Small intestine (tissue), 7 donors: ENCODE data around the gene KLHL29. TPM values are rescaled to one million over a fixed set of nuclear protein-coding genes. Genes with fewer than 3 reads are reported as not detected.
A peak's percentile ranks its signal among the peaks of the same experiment; 100 is the strongest.

Experiments used
- DNase-seq, 2 donors: peaks; one replicate each; pipeline versions ENCODE4 v3.0.0 to v3.0.0-alpha.2; 2013
- FAIRE-seq: peaks from 2 replicates; lab custom pipeline; 2012; peaks lifted over from hg19 to GRCh38; lab: Jason Lieb, UNC
- H3K27ac ChIP-seq, 3 donors: one replicate each; pipeline ENCODE4 v1.5.1; 2013; ENCODE audit warnings: low read length in 2 of 3, mild to moderate bottlenecking in 2 of 3, control low read depth in 1 of 3, inconsistent platforms in 1 of 3, low read depth in 1 of 3, moderate library complexity in 1 of 3
- H3K27me3 ChIP-seq, 3 donors: one replicate each; pipeline ENCODE4 v1.6.1; 2013; ENCODE audit warnings: low read length in 3 of 3, inconsistent platforms in 1 of 3; ENCODE audit not compliant: control insufficient read depth in 3 of 3, insufficient read depth in 3 of 3
- H3K36me3 ChIP-seq, 3 donors: one replicate each; pipeline ENCODE4 v1.6.1; 2013; ENCODE audit warnings: low read length in 3 of 3, inconsistent platforms in 1 of 3, low read depth in 1 of 3, mild to moderate bottlenecking in 1 of 3, moderate library complexity in 1 of 3; ENCODE audit not compliant: control insufficient read depth in 3 of 3, insufficient read depth in 2 of 3
- H3K4me1 ChIP-seq, 3 donors: one replicate each; pipeline ENCODE4 v1.6.1; 2013; ENCODE audit warnings: low read length in 2 of 3, inconsistent platforms in 1 of 3, low read depth in 1 of 3, mild to moderate bottlenecking in 1 of 3, moderate library complexity in 1 of 3; ENCODE audit not compliant: control insufficient read depth in 3 of 3, insufficient read depth in 2 of 3
- H3K4me3 ChIP-seq, 3 donors: one replicate each; pipeline ENCODE4 v1.5.1; 2013; ENCODE audit warnings: low read length in 3 of 3, control low read depth in 1 of 3, inconsistent platforms in 1 of 3, low read depth in 1 of 3, mild to moderate bottlenecking in 1 of 3, moderate library complexity in 1 of 3
- H3K9me3 ChIP-seq, 2 donors: one replicate each; pipeline ENCODE4 v1.6.1; 2013; ENCODE audit warnings: low read depth in 1 of 2, low read length in 1 of 2; ENCODE audit not compliant: control insufficient read depth in 2 of 2, insufficient read depth in 1 of 2
- WGBS, 3 donors: extraction: QIAGEN DNeasy Blood & Tissue Kit; methylation state at CpG; one replicate each; pipeline ENCODE4 v1.1.7; 2013; 5-methylcytosine and 5-hydroxymethylcytosine counted together
- polyA plus RNA-seq, 4 donors: library from polyadenylated mRNA; stranded (reverse) in 3 of 4; unstranded in 1 of 4; fragments of 200-250 nt in 3 of 4; fragments of 120-200 nt in 1 of 4; gene quantifications; one replicate each; pipeline versions ENCODE4 v1.2.1 to v1.2.3, GENCODE V29; 2013
- donor health status: healthy with polysubstance abuse.
- donor health status: control.
- donor health status: control.
- donor health status: Bipolar disorder and iron deficiency.
- donor health status: healthy.

The KLHL29 gene
- polyA plus RNA-seq, 4 donors, result 0.22 to 2.7 (median 1.4) TPM

DNA sequence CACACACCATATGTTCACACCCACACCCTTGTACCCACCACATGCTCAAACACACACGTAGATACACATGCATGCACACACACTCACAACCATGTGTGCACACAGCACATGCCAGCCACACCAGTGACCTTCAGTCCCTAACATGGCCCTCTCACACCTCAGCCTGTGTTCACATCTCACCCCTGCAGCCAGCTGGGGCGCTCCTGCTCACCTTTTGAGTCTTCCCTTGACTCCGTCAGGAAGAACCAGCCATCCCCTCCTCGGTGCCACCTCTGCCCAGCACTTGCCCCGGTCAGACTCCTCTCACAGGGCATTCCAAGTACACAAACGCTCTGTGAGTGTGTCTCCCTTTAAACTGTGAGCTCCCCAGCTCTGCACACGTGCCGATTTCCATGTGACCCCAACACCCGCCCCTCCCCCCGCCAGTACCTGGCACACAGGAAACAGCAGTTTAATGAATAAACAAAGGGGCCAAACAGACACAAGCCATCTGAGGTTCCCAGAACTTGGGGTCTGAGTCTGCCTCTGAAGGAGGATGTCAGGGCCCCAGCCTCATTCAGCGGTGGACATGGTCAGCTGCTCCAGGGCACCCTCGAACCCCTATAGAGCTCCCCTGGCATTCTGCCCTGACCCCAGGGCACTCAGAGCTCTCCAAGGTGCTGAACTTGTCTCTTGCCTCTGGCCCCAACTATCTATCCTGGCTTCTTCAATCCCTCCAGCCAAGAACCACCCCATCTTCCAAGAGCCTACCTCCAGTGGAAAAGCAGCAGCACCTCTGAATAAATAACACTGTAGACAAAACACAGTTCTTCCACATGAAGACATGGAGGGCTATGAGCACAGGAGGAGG, 289.1 kb downstream of the KLHL29 start:
- peaks cover 0 to 3% (median 0%) of the 10 kb centered on the region in 3 donors for H3K36me3 ChIP-seq
- H3K27ac ChIP-seq, result no peak overlapping the region
- H3K4me1 ChIP-seq, result no peaks in the 10 kb centered on the region
- FAIRE-seq (no peak), DNase-seq (peak in 1 of 2 donors; percentile 35)
- H3K27me3 ChIP-seq, result no peaks in the 10 kb centered on the region
- no peak overlapping the region for H3K4me3 ChIP-seq
- H3K9me3 ChIP-seq, result peaks cover 0 to 9% of the 10 kb centered on the region in 2 donors
- WGBS, 3 donors, result 48 to 59% (median 57%) methylated on average over 11 to 12 of the region's 12 CpGs

DNA sequence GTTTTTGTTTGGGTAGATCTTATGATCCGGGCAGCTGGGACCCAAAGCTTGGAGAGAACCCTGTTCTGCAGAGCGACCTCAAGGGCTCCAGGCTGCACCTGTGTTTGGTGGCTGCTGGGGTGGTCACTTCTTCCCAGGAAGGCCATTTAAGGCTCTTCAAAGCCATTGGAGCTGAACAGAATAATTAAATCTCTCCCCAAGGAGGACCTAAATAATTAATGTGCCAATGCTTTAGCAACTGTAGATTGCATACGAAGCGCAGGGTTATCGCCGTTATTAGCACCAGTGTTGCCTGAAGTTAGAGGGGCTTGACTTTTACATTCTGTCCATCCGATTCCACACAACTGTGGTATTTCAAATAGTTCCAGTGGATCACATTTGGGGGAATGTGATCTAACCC, 290.5 kb downstream of the KLHL29 start:
- FAIRE-seq, result no peak
- H3K36me3 ChIP-seq, result peaks cover 0 to 3% (median 0%) of the 10 kb centered on the region in 3 donors
- 93 to 97% (median 93%) methylated on average over 7 of the region's 7 CpGs for WGBS, 3 donors
- no peaks in the 10 kb centered on the region for H3K4me1 ChIP-seq
- DNase-seq, result no peak
- no peaks in the 10 kb centered on the region for H3K27me3 ChIP-seq
- peaks cover 0 to 12% of the 10 kb centered on the region in 2 donors for H3K9me3 ChIP-seq
- H3K4me3 ChIP-seq, result no peak overlapping the region
- no peak overlapping the region for H3K27ac ChIP-seq

- H3K9me3 ChIP-seq, result peaks cover 0 to 12% of the 10 kb centered on the region in 2 donors
- 64 to 71% (median 68%) methylated on average over 2 of the region's 2 CpGs for WGBS, 3 donors
- H3K4me1 ChIP-seq, result no peaks in the 10 kb centered on the region
- no peak overlapping the region for H3K4me3 ChIP-seq
- no peaks in the 10 kb centered on the region for H3K27me3 ChIP-seq
- H3K27ac ChIP-seq, result no peak overlapping the region
- no peak for FAIRE-seq
- peaks cover 0 to 2% (median 0%) of the 10 kb centered on the region in 3 donors for H3K36me3 ChIP-seq
- no peak for DNase-seq
These were observed 292.9 kb downstream of the KLHL29 start for GRCh38 chr2:23677836-23678235.

GRCh38 chr2:23679044-23679443, 294.1 kb downstream of the KLHL29 start:
- FAIRE-seq (no peak), DNase-seq (no peak)
- 81 to 85% (median 83%) methylated on average over 1 of the region's 1 CpG for WGBS, 3 donors
- Histone ChIP-seq H3K4me3 (no peak overlapping the region), H3K36me3 (peaks cover 0 to 2% (median 0%) of the 10 kb centered on the region in 3 donors), H3K4me1 (no peaks in the 10 kb centered on the region), H3K27me3 (no peaks in the 10 kb centered on the region), H3K27ac (no peak overlapping the region), H3K9me3 (peaks cover 0 to 12% of the 10 kb centered on the region in 2 donors)

DNA sequence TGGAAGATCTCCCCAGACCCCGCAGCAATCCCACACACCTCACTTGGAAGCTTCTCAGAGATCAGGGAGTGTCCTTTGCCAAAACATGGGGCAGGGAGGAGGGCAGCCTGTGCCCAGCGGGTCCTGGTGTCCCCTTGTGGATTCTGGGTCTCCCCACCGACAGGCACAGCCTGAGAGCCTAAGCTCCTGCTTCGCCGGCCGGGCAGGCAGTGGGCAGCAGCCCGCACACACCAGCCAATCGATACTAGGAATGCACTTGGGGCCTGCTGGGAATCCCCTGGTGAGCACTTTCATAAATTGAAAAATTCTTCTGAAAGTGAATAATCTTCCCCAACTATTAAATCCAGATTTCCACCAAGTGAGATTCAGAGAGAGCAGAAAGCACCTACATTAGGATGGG, 296.0 kb downstream of the KLHL29 start:
- no peak for DNase-seq
- H3K27ac ChIP-seq, result no peak overlapping the region
- H3K4me3 ChIP-seq, result no peak overlapping the region
- no peaks in the 10 kb centered on the region for H3K4me1 ChIP-seq
- 83 to 91% (median 90%) methylated on average over 8 of the region's 8 CpGs for WGBS, 3 donors
- no peaks in the 10 kb centered on the region for H3K27me3 ChIP-seq
- peaks cover 0 to 12% of the 10 kb centered on the region in 2 donors for H3K9me3 ChIP-seq
- H3K36me3 ChIP-seq, result peaks cover 0 to 8% (median 0%) of the 10 kb centered on the region in 3 donors
- no peak for FAIRE-seq

DNA sequence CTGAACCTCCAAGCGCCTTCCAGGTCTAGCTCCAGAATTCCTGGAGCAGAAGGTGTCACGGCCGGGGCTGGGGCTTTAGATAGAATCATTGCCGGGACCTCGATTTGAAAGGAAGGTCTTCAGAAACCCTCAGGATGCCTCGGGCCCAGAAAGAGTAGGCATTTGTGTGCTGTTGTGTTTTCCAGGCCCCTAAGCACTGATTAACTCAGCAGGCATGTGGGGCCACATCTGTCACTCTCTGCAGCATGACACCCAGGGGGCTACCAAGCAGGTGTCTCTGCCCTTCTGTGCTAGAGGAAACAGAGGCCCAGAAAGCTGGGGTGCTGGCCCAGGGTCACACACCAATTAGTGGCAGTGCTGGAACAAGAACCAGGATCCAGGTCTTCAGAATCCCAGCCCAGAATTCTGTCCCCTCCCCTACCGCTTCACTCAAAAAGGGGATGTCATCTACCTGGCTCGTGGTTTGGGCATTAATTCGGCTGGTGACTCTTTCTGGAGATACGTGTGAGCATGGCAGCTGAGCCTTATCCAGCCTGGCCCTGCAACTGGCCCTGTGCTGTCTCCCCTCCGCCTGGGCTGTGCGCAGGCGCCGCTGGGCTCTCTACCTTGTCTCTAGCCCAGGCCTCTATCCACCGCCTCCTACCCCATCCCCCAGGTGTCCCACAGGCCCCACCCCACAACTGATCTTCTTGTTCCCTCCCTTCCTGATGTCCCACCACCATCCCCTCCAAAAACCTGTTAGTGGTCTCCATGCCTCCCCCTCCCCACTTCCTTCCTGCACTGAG, 296.6 kb downstream of the KLHL29 start:
- no peaks in the 10 kb centered on the region for H3K4me1 ChIP-seq
- peaks cover 0 to 9% (median 0%) of the 10 kb centered on the region in 3 donors for H3K36me3 ChIP-seq
- H3K27ac ChIP-seq, result no peak overlapping the region
- H3K27me3 ChIP-seq, result no peaks in the 10 kb centered on the region
- no peak overlapping the region for H3K4me3 ChIP-seq
- H3K9me3 ChIP-seq, result peaks cover 0 to 12% of the 10 kb centered on the region in 2 donors
- no peak for FAIRE-seq
- 85 to 90% (median 88%) methylated on average over 15 of the region's 15 CpGs for WGBS, 3 donors
- no peak for DNase-seq

DNA sequence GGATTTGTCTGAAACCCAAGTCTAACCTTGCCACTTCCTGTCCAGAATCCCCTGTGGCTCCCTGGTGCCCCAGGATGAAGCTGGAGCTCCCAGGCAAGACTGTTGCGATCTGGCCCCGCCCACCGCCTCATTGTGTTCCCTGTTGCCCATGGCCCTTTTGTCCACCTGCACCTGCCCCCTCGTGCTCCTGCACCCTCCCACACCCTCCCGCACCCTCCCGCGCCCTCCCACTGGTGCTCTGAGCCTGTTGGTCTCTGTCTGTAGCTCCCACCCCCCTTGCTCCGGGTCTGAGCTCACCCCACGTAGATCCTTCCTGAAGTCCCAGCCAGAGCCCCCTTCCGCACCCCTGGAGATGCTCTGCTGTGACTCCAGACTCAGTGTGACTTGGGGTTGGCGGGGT, 297.5 kb downstream of the KLHL29 start:
- 82 to 93% (median 92%) methylated on average over 11 of the region's 11 CpGs for WGBS, 3 donors
- Histone ChIP-seq H3K27ac (no peak overlapping the region), H3K27me3 (no peaks in the 10 kb centered on the region), H3K9me3 (peaks cover 0 to 9% of the 10 kb centered on the region in 2 donors), H3K4me3 (no peak overlapping the region), H3K36me3 (peaks cover 0 to 14% (median 0%) of the 10 kb centered on the region in 3 donors), H3K4me1 (no peaks in the 10 kb centered on the region)
- FAIRE-seq (no peak), DNase-seq (no peak)

DNA sequence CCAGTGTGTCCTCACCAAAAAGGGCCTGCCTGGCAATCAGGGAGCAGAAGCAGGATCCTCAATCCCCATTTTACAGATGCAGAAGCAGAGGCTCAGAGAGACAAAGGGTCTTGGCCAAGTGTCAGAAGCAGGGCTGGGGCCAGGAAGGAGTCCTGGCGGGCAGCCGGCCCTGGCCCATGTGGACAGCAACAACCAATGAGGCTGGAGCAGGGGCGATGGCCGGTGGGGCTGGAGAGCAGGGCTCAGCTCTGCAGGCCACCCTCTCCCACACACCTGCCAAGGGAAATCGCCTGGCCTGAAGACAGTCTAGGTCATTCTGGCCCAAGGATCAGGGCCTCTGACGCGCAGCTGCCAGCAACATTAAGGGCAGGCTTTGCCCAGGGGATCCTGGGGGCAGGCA, 298.0 kb downstream of the KLHL29 start:
- Histone ChIP-seq H3K9me3 (peaks cover 0 to 7% of the 10 kb centered on the region in 2 donors), H3K4me1 (no peaks in the 10 kb centered on the region), H3K27me3 (no peaks in the 10 kb centered on the region), H3K4me3 (no peak overlapping the region), H3K27ac (no peak overlapping the region), H3K36me3 (peaks cover 0 to 18% (median 0%) of the 10 kb centered on the region in 3 donors)
- WGBS, 3 donors, result 86% methylated on average over 7 of the region's 7 CpGs
- FAIRE-seq (no peak), DNase-seq (no peak)
